ENCODE results near the gene S100A7. TPM values are rescaled to one million over a fixed set of nuclear protein-coding genes. Genes with fewer than 3 reads are reported as not detected.

Gene S100A7
- total and polyA plus RNA-seq, 4 donors: 0.47 TPM; not detected in 3

DNA sequence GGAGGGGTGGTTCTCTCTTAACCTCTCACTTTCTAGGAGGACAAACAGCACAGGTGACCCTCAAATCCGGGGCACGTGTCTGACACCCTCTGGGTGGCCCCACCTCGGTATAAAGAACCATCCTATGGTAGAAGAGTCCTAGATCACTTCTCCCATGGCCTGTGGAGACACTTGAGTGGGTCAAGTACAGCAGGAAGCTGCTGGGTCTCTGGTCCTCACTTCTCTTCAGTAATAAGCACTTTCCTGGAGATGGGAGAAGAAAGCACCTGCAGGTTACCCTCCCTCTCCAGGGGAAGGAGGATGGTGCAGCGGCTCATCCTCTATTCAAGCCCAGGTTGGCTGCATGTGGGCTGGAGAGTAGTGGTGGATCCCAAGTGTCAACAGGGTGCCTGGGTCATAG lies 17.0 kb downstream of the S100A7 start:
- Histone ChIP-seq H3K27me3 (ENCODE audit: control insufficient read depth in 3 of 3, insufficient read depth in 3 of 3, low read length in 2 of 3) (no peaks in the 10 kb centered on the region), H3K9me3 (ENCODE audit: control insufficient read depth in 4 of 4, insufficient read depth in 3 of 4, low read length in 3 of 4) (peaks cover 0 to 8% (median 0%) of the 10 kb centered on the region in 4 donors), H3K4me1 (ENCODE audit: control insufficient read depth in 5 of 5, insufficient read depth in 5 of 5, low read length in 5 of 5) (no peaks in the 10 kb centered on the region), H3K36me3 (ENCODE audit: control insufficient read depth in 4 of 4, insufficient read depth in 4 of 4, low read length in 4 of 4) (no peaks in the 10 kb centered on the region), H3K4me3 (no peak overlapping the region), H3K9ac (ENCODE audit: insufficient read depth in 1 of 2, low read length in 2 of 2) (no peak overlapping the region), H3K27ac (ENCODE audit: low read depth in 1 of 2, low read length in 1 of 2) (no peak overlapping the region)
- TF ChIP-seq, protein P1, sequence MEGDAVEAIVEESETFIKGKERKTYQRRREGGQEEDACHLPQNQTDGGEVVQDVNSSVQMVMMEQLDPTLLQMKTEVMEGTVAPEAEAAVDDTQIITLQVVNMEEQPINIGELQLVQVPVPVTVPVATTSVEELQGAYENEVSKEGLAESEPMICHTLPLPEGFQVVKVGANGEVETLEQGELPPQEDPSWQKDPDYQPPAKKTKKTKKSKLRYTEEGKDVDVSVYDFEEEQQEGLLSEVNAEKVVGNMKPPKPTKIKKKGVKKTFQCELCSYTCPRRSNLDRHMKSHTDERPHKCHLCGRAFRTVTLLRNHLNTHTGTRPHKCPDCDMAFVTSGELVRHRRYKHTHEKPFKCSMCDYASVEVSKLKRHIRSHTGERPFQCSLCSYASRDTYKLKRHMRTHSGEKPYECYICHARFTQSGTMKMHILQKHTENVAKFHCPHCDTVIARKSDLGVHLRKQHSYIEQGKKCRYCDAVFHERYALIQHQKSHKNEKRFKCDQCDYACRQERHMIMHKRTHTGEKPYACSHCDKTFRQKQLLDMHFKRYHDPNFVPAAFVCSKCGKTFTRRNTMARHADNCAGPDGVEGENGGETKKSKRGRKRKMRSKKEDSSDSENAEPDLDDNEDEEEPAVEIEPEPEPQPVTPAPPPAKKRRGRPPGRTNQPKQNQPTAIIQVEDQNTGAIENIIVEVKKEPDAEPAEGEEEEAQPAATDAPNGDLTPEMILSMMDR (IDR thresholded peaks at IDR 0.05; ENCODE audit: control extremely low read depth, extremely low read depth): no peak
- DNase-seq (no peak), ATAC-seq (ENCODE audit: insufficient read depth, low FRiP score) (no peak)
- WGBS, 2 donors: 63 to 66% methylated on average over 4 of the region's 4 CpGs

DNA sequence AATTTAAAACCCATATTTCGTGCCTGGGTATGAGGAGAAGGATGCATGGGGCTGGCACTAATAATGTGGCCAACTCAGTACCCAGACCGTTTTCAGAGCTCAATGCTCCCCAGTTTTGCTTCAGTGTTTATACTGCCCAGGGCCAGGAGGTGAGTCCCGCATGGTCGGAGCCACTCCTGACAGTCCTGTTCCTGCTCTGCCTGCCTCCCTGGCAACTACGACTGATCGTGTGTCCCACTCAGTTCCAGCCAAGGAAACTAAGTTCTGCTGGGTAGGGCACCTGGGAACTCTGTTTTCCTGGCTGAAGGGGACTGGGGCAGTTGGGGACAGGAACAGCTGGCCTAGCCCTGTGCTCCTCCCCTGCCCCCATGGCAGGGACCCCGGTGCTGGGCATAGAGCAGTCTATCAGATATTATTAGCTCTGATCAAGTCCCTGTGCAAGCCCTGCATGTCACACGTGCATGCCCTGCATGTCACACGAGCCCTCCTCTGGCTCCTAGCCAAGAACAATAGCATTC lies 19.2 kb downstream of the S100A7 start:
- 66 to 73% methylated on average over 9 of the region's 9 CpGs for WGBS, 2 donors
- H3K27me3 ChIP-seq (ENCODE audit: control insufficient read depth in 3 of 3, insufficient read depth in 3 of 3, low read length in 2 of 3): no peaks in the 10 kb centered on the region
- no peak overlapping the region for H3K9ac ChIP-seq (ENCODE audit: insufficient read depth in 1 of 2, low read length in 2 of 2)
- TF ChIP-seq, protein P1 (IDR thresholded peaks at IDR 0.05; ENCODE audit: control extremely low read depth, extremely low read depth): no peak
- H3K9me3 ChIP-seq (ENCODE audit: control insufficient read depth in 4 of 4, insufficient read depth in 3 of 4, low read length in 3 of 4): peaks cover 0 to 10% (median 0%) of the 10 kb centered on the region in 4 donors
- ATAC-seq (ENCODE audit: insufficient read depth, low FRiP score) (no peak), DNase-seq (no peak)
- H3K27ac ChIP-seq (ENCODE audit: low read depth in 1 of 2, low read length in 1 of 2): no peak overlapping the region
- no peaks in the 10 kb centered on the region for H3K4me1 ChIP-seq (ENCODE audit: control insufficient read depth in 5 of 5, insufficient read depth in 5 of 5, low read length in 5 of 5)
- H3K4me3 ChIP-seq: no peak overlapping the region
- no peaks in the 10 kb centered on the region for H3K36me3 ChIP-seq (ENCODE audit: control insufficient read depth in 4 of 4, insufficient read depth in 4 of 4, low read length in 4 of 4)

DNA sequence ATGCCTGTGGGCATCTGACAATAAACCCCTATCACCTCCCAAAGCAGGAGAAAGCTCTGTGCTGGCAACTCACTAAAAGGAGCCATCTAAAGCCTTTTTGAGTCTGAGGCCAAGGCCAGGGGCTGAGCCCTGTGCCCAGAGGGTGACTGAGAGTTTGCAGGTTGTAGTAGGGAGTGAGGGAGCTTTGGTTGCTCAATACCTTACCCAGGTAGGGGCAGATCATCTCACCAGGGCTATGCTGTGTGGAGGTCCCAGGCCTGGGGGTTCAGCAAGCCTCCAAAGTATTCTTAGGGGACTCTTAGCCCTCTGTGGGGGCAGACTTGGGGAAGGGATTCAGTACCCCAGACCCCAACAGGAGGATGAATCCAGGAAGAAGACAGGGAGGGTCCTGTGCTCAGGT lies 21.2 kb downstream of the S100A7 start:
- no peaks in the 10 kb centered on the region for H3K36me3 ChIP-seq (ENCODE audit: control insufficient read depth in 4 of 4, insufficient read depth in 4 of 4, low read length in 4 of 4)
- no peaks in the 10 kb centered on the region for H3K4me1 ChIP-seq (ENCODE audit: control insufficient read depth in 5 of 5, insufficient read depth in 5 of 5, low read length in 5 of 5)
- H3K27me3 ChIP-seq (ENCODE audit: control insufficient read depth in 3 of 3, insufficient read depth in 3 of 3, low read length in 2 of 3): no peaks in the 10 kb centered on the region
- TF ChIP-seq, protein P1 (IDR thresholded peaks at IDR 0.05; ENCODE audit: control extremely low read depth, extremely low read depth): no peak
- no peak overlapping the region for H3K27ac ChIP-seq (ENCODE audit: low read depth in 1 of 2, low read length in 1 of 2)
- ATAC-seq (ENCODE audit: insufficient read depth, low FRiP score) (no peak), DNase-seq (no peak)
- no peak overlapping the region for H3K4me3 ChIP-seq
- H3K9me3 ChIP-seq (ENCODE audit: control insufficient read depth in 4 of 4, insufficient read depth in 3 of 4, low read length in 3 of 4): peaks cover 0 to 11% (median 0%) of the 10 kb centered on the region in 4 donors
- H3K9ac ChIP-seq (ENCODE audit: insufficient read depth in 1 of 2, low read length in 2 of 2): no peak overlapping the region

DNA sequence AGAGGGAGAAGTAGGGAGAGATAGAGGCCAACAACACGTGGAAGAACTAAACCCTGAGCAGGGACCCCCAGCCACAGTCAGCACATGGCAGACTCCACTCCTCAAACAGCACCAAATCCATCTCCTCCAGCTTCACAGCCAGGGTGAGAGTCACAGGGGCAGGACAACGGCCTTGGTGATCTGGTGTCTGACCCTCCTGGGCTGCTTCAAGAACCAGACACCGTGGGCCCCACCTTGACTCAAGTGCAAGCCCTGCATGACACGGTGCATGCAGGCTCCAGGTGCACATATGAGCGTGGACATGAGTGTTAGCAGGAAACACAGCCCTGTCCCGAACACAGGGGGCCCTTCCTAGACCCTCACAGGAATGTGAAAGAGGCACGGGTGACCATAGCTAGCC lies 21.9 kb downstream of the S100A7 start:
- Histone ChIP-seq H3K9ac (ENCODE audit: insufficient read depth in 1 of 2, low read length in 2 of 2) (no peak overlapping the region), H3K4me1 (ENCODE audit: control insufficient read depth in 5 of 5, insufficient read depth in 5 of 5, low read length in 5 of 5) (no peaks in the 10 kb centered on the region), H3K9me3 (ENCODE audit: control insufficient read depth in 4 of 4, insufficient read depth in 3 of 4, low read length in 3 of 4) (peaks cover 0 to 11% (median 0%) of the 10 kb centered on the region in 4 donors), H3K36me3 (ENCODE audit: control insufficient read depth in 4 of 4, insufficient read depth in 4 of 4, low read length in 4 of 4) (no peaks in the 10 kb centered on the region), H3K27me3 (ENCODE audit: control insufficient read depth in 3 of 3, insufficient read depth in 3 of 3, low read length in 2 of 3) (no peaks in the 10 kb centered on the region), H3K27ac (ENCODE audit: low read depth in 1 of 2, low read length in 1 of 2) (no peak overlapping the region), H3K4me3 (no peak overlapping the region)
- no peak for DNase-seq
- 72 to 76% methylated on average over 7 of the region's 7 CpGs for WGBS, 2 donors
- TF ChIP-seq, protein P1 (IDR thresholded peaks at IDR 0.05; ENCODE audit: control extremely low read depth, extremely low read depth): no peak
- no peak for ATAC-seq (ENCODE audit: insufficient read depth, low FRiP score)

All from lung (tissue), 12 donors.